ENCODE results near the gene KIF23.

The KIF23 gene

DNA sequence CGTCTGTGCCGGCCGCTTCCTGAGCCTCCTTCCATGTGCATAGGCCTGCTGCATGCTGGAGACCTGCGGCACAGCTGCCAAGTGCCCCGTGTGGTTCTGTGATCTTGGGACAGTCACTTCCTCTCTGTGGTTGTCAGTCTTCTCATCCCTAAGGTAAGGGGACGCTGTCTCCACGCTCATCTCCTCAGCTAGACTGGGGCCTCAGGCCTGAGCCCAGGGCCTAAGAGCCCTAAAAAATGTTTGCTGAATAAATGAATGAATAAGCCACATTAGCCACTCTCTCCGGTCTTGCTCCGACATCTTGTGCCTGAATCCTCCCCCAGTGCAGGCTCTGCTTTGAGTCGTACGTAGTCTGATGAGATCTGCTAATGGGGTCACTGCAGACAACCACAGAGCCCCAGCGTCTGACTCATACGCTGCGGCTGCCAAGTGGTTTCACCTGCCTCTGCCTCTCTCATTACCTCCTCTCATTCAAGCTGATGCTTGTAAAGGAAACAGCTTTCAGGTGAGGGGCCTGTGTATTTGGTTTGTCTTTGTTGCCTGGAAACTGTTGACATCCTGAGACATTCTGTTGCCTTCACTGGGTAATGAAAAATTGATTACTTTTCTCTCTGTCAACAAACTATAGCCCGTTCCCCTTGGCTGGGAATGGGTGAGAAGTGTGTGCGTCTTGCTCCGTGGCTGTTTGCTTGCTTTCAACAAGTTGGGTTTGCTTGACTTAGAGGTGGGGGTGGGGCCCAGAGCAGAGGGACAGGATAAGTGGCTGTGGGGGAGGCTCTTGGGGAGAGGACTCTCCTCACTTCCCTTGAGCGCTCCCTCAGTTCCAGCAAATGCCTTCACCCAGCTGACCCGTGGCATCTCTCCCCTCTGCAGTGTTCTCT lies 54.3 kb downstream of the KIF23 start:
- DNase-seq = peak; percentile 86

DNA sequence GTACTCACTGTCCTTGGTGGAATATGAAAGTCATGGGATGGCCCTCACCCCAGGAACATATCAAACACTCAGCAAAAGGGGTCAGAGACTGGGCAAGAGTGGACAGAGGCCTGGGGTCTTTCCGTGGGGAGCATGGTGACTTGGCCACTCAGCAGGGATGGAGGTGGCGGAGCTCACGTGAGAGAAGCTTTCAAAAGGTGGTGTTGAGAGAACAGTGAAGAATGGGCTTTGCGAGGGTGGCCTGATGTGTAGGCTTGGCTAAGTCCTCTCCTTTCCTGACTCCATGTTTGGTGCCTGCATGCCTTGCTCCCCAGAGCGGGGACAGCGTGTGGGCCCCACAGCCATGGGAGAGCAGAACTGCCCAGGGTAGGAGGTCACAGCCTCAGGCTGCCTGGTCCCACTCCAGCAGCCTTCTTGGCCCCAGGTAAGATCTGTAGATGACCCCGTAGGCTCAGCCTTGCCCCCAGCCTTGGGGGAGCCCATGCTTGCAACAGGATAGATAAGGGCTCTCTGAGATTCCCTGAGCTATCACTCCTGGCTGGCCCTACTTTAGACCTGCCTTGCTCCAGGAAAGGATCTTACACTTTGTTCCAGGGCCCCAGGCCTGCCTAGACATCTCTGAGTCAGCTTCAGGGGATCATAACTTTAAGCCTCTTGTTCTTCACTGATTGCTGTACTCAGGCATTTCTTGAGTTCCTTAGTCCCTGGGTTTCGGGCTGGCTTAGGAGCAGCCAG lies 55.5 kb downstream of the KIF23 start:
- DNase-seq = no peak

DNA sequence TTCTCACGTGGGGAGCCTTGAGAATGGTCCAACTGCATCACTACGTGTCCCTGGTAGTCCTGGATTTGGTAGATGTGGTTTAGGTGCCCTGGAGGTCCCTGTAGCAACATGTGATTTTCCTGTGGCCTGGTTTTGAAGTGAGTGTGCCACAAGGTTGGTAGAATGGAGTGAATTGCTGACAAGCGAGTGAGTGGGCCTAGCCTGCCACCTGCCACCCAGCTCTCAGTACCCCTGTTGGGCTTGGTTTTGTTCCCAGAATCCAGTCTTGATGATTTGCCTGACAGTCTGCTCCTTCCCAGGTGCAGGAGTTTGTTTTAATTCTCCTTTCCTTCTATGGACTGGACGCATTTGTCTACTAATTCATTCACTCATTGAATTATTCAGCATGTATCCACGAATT lies 57.9 kb downstream of the KIF23 start:
- no peak for DNase-seq

DNA sequence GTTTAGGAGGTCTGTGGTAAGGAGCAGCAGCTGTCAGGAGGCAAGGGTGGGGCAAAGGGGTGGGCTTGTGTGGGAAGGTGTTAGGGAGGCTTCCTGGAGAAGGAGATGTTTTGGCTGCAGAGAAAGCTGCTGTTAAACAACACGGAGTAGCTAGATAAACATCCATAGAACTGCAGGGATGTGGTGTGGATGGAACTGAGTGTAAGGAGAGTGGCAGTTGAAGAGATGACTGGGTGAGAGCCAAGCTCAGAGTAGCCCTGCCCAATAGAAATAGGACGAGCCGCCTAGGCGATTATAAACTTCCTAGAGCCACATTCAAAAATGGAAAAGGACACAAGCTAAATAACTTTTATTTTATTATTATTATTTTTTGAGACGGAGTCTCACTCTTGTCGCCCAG lies 58.4 kb downstream of the KIF23 start:
- no peak for DNase-seq

DNA sequence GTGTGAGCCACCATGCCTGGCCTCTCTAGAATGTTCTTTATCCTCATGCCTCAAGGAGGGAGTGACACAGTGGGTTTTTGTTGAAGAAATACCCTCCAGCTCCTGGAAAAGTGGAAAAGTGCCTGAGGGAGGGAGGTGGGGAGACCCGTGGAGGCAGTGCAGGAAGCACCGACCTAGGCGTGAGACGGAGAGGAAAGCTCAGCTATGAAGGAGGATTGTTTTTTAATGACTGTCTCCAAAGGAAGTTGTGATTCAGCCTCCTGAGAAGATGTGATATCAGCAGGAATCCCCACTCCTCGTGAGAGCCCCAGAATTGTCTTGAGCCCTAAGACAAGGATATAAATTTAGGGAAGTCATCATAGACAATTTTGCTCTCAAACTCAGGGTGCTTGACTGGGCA lies 60.1 kb downstream of the KIF23 start:
- no peak for DNase-seq

DNA sequence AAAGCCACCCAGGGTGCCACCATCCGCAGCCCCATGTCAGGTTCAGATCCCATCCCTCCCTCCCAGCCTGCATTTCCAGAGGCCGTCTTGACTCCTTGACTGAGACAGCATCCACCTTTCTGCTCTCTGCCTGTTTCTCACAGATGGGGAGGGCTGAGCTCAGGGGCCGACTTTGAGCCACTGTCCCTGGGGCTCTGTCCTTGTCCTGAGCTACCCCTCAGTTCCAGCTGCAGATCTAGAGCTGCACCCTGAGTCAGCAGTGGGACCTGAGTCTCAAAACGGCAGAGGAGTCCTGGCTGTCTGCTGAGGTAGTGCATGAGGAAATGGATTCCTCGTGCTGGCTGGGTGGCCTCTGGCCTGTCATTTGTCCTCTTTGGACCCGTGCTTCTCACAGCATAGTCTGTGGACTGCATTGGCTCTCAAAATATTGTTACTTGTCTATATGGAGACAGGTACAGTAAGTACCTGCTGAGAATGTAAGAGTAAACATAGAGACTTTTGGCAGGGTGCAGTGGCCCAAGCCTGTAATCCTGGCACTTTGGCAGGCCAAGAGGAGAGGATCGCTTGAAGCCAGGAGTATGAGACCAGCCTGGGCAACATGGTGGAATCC lies 60.8 kb downstream of the KIF23 start:
- DNase-seq = no peak

DNA sequence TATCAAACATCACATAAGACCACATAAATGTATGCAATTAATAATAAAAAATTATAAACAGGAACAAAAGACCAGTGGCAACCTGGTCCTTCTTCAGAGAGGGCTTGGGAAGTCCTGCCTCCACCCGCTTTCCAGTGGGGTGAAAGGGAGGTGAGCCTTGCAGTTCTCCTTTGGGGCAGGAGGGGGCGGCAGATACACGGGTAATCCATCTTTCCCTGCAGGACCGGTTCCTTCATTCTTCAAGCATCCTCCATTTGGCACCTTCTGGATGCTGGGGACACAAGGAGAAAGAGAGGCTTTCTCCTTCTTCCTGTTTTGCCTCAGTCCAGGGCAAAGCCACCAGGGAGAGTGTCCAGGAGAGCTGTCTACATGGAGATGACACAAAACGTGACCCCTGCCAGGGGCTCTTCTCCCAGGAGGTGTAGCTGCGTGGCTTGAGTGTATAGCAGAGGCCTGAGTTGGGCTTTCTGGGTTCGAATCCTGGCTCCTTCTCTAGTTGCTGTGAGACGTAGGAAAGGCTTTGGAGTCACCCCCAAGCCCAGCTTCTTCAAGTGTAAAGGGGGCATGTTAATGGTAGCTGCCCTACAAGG lies 61.7 kb downstream of the KIF23 start:
- peak; percentile 25 for DNase-seq

DNA sequence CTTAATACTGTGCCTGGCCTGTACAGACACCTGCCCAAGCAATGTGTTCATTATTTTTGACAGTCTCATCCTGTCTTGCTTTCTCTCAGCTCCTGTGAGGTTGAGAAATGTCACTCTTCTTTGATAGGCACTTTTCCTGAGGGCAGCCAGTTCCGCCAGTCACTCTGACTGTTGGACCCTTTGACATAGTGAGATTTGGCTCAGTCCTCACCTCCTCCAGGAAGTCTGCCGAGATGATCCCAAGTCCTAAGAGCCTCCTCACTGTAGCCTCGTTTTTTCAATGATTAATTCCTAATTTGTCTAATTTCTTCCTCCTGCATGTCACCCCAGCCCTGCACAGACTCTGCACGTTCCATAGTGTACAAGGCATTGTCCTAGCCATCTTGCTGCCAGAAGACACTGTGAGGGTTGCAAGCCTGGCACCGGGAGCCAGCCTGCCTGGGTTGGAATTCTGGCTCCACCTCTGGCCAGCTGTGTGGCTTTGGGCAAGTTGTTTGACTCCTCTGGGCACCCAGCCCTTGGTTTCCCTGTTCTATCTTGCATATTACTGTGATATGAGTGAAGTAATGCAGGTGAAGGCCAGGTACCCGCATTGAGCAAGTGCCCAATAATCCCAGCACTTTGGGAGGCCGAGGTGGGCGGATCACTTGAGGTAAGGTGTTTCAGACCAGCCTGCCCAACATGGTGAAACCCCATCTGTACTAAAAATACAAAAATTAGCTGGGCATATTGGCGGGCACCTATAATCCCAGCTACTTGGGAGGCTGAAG lies 62.7 kb downstream of the KIF23 start:
- no peak for DNase-seq

DNA sequence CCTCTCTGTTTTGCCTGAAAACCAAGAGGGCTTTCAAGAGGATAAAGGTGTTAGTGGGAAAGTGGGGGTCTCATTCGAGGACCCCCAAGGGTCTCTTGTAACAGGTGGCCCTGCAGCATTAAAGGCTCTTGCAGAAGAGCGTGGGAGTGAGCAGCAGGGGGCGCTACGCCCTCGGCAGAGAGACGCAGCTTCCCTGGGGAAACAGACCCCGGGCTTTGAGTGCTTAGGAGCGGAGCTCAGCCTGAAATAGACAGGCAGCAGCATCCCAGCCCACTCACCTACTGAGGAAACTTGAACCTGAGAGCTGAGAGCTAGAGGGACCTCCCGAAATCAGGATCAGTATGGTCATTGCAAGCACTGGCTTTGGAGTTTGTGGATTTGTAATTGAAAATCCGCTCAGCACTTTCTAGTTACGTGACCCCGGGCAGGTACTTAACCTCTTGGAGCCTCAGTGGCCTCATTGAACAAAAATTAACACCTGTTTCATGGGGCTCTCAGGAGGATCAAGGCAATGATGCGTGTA lies 64.2 kb downstream of the KIF23 start:
- peak; percentile 55 for DNase-seq

DNA sequence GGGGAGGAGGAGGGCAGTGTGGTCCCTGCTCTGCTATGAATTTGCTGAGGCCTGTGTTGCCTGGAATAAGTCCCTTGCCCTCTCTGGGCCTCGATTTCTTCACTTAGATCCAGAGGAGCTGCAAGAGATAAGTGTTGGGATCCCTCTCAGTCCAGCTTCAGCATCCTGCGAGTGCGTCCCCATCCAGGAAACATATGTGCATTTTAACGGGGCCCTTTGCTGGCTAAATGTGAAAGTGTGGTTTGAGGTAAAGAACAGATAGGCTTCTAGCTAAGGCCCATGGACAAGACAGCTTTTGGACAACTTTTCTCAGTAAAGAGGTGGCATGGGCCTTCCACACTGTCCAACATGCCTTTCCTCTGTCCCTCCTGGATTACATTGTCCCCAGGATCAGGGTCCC lies 64.9 kb downstream of the KIF23 start:
- DNase-seq = no peak

DNA sequence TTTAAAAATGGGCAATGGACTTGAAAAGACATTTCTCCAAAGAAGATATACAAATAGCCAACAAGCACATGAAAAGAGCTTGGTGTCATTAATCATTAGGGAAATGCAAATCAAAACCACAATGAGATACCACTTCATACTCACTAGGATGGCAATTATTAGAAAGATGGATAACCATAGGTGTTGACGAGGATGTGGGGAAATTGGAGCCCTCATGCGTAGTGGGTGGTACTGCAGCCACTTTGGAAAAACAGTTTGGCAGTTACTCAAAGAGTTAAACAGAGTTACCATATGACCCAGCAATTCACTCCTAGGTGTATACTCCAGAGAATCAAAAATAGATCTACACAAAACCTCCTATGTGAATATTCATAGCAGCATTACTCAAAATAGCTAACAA lies 65.8 kb downstream of the KIF23 start:
- no peak for DNase-seq

DNA sequence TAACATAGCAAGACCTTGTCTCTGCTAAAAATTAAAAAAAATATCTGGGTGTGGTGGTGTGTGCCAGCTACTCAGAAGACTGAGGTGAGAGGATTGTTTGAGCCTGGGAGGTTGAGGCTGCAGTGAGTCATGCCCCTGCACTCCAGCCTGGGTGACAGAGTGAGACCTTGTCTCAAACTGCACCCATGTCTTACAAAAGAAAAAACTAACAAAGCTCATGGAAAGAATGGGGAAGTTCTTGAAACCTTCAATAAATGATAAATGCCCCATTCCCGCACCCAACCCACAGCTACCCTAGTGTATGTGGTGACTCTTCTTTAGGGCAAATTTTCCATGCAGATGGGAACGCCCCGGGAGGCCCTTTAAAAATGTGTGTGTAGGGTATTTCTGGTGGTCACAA lies 66.8 kb downstream of the KIF23 start:
- DNase-seq = no peak

DNA sequence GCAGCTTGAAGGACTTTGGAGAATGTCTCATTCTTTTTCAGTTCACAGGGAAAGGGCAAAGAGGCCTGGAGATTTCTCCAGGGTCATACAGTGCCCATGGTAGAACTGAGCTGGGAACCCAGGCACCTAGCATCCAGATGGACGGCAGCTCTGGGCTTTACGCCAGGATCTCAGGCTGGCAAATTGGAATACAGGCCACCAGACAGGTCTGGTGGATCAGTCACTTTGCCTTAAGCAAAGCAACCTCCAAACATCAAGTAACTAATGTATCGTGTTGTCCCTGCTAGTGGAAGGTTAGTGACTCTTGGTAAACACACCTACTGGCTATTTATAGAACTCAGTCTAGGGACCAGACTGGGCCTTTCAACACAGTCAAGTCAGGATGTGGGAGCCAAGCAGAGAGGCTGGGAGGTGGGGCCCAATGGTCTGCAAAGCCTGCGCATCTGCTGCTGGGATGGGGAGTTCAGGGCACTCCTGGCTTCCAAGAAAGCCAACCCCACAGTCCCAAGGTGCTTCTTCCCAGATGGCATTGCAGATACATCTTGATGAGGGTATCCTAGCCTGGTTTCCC lies 68.6 kb downstream of the KIF23 start:
- DNase-seq = no peak

DNA sequence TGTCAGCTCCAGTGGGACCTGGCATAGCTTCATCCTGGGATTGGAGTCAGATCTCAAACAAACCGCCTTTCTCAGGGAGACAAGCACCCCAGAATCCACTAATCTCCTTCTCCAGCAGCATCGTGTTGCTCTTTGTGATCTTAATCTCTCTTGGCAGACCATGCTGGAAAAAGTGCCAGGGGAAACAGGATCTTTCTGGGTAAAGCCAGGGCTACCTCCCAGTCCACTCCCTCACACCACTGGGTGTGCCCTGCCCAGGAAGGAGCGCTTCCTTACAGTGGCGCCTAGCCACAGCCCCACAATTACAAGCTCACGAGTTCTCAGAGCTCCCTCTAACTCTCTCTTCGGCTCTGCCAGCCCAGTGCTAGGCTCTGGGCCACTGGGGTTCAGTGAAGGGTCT lies 70.7 kb downstream of the KIF23 start:
- DNase-seq = no peak

DNA sequence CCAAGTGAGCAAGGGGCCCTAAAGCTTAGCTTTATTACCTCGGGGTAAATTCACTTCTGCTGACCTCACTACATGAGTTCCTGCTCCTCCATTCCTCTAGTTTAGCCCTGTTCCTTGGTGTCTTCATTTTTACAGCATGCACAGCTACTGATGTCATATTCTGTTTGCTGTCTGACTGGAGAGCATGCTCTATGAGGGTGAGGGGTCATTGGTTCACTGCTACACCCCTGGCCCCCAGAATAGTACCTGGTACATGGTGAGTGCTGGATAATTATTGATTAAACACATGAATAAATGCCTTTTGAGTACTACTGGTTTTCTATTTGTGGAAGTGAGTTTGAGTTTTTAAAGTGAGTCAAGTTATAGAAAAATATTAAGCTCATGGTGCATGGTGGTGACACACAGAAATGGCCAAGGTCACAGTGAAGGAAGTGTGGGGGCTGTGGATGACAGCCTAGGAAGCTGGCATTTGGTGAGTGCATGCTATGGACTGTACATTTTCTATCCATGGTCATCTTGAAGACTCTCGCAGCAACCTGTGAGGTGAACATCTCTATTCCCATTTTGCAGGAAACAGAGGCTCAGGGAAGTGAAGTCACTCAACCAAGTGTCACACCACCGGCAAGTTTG lies 72.4 kb downstream of the KIF23 start:
- DNase-seq = no peak

DNA sequence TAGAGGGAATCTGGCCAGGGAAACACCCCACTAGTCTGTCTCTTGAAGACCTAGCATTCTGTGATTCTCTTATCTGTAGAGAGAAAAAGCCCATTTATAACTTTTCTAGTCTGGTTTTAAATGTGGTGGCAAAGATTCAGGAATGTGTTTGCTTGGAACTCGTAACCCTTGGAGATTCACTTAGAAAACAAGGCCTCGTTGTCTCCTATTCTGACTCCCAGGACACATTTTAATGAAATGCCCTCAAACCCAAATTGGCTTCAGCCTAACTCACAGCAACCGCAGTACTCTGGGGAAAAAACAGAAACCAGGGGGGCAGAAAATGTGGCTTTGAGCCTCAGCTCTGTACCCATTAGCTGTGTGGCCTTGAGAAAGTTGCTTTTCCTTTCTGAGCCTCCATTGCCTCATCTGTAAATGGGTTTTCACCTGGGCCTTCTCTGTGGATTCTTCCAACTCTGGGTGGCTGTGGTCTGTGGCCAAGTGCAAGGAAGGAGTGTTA lies 75.0 kb downstream of the KIF23 start:
- no peak for DNase-seq

DNA sequence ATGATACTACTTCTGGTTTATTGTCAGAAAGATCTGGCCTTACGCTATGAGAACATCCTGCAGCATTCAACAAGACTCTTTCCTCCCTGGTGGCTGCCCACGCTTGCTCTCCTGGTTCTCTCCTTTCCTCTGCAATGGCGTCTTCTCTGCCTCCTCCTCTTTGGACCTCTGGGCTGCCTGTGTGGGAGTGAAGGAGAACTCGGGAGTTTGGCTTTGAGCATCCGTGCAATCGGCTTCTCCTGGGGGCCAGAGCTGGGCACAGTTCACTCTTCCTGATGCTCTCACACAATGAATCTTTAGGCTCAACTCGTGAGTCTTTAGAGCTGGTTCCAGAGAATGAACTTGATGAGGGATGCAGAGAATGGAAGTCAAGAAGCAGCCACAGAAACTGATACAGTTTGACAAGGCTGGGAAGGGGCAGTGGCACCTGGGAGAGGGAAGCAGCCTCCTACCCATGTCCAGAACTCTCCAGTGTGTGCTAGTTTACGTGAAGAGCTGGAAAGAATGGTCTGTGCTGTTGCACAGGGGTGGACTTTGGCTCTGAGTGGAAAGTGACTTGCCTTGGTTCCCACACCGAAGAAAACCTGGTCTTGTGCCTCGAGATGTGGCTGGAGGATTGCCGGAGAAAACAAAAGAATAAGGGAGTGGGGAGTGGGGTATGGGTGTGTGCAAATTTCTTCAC lies 76.3 kb downstream of the KIF23 start:
- no peak for DNase-seq

DNA sequence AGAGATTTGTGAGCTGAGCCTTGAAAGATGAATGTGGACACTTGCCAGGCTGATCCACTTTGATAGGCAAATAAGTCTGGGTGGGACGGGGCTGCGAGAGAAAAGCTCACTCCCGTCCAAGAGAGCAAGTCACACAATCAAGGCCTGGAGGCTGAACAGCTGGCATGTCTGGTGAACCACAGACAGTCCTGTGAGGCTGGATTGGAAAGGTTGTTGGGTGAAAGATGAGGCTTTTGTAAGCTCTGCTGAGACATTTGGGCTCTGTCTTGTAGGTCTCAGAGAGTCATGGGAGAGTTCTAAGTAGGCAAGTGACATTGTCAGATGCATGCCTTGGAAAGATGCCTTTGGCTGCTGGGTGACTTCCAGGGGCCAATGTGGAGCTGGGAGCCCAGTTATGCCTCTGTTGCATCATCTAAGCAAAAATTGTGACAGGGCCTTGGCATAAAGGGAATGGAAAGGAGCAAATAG lies 76.9 kb downstream of the KIF23 start:
- no peak for DNase-seq

DNA sequence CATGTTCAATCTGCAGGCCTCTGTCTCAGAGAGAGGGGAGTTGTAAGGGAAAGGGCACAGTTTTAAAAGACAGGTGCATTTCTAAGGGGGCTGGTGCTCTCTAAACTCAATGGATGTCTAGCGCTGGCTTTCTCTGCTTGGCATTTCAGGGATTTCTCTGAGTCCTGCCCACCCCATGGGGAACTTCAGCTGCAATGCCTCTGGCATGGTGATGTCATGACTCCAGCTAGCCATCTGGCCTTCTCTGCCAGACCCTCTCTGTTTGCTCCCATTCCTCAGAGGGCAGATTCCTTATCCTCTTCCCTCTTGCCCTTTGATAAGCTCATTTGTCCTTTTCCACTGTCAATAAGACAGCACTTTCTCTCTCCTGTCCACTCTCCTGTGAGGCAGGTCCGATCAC lies 79.3 kb downstream of the KIF23 start:
- DNase-seq = no peak

DNA sequence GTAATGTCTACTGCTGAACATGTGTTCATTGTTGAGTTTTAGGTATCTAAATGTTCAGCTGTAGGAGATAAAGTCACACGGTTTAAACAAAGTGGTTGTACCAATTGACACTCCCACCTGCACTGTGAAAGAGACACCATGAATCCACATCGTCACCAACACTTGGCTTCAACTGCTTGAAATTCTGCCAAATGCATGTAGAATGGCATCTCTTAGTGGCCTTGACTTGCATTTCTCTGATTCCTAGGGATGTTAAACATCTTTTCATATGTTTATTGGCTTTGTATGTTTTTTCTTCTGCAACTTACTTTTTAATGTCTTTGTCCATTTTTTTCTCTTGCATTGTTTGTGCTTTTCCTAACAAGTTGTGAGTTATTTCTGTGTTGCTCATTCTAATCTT lies 81.9 kb downstream of the KIF23 start:
- peak; percentile 10 for DNase-seq

DNA sequence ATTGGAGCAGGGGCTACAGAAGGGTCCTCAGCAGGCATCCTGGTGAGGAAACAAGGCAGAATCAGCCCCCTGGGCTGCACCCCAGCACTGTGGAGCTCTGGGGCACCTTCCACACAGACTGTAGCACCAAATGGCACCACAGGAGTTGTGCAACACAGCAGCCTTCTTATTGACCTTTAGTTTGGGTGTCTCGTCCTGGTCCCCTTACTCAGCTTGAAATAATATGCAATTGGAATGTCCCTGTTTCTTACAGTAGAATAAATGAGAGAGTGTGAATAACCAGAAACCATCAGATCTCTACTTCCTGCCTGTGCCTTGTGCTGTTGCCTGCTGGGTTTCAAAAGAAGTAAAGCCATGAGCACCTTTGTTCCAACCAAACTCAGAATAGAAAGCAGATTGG lies 82.9 kb downstream of the KIF23 start:
- DNase-seq = no peak
